Measurements from ENCODE around the gene GBX2.

DNA sequence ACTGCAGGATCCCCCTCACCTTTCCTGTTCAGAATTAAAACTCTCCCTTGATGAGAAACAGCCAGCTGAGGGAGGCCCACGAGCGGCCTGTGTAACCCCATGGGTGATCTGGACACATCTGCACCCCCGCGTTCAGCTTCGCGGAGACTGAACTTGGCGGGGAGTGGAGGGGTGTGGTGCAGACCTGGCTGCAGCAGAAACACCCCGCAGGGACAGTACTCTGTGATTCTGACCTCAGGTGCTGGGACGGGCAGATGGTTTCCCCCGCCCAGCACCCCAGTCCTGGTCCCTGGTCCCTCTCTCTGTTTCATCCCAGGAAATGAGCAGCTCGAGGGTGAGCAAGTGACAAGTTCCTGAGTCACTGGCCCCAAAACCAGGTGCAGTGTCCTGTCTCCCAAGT lies 41.2 kb downstream of the GBX2 start:
- no peak for TF ChIP-seq CTCF (IDR thresholded peaks at IDR 0.05; ENCODE audit: control extremely low read depth in 1 of 3, insufficient read depth in 1 of 3, low read depth in 1 of 3, low read length in 3 of 3)
- no peak for TF ChIP-seq EZH2 (IDR thresholded peaks at IDR 0.05; ENCODE audit: low read depth, low read length, severe bottlenecking)
- TF ChIP-seq JUN (IDR thresholded peaks at IDR 0.05; ENCODE audit: low read depth, low read length): no peak
- TF ChIP-seq POLR2A (IDR thresholded peaks at IDR 0.05; ENCODE audit: control extremely low read depth in 1 of 2, low read depth in 2 of 2, low read length in 2 of 2): no peak
- no peak for TF ChIP-seq POLR2AphosphoS5 (IDR thresholded peaks at IDR 0.05; ENCODE audit: low read depth, low read length)
- TF ChIP-seq, protein P1, sequence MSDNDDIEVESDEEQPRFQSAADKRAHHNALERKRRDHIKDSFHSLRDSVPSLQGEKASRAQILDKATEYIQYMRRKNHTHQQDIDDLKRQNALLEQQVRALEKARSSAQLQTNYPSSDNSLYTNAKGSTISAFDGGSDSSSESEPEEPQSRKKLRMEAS (IDR thresholded peaks at IDR 0.05): no peak
- TF ChIP-seq TCF12 (IDR thresholded peaks at IDR 0.05; ENCODE audit: low read depth, low read length): no peak
- TF ChIP-seq SP1 (IDR thresholded peaks at IDR 0.05; ENCODE audit: low read depth, low read length): no peak
- TF ChIP-seq EP300 (IDR thresholded peaks at IDR 0.05; ENCODE audit: borderline replicate concordance in 1 of 2, low read depth in 2 of 2, low read length in 2 of 2): no peak
- no peak for TF ChIP-seq SIN3A (conservative IDR thresholded peaks at IDR 0.05 in 1 of 2, IDR thresholded peaks at IDR 0.05 in 1 of 2; ENCODE audit: low read depth in 1 of 2, low read length in 2 of 2)
- no peak for TF ChIP-seq CEBPB (IDR thresholded peaks at IDR 0.05; ENCODE audit: low read depth, low read length)
- TF ChIP-seq, protein P2, sequence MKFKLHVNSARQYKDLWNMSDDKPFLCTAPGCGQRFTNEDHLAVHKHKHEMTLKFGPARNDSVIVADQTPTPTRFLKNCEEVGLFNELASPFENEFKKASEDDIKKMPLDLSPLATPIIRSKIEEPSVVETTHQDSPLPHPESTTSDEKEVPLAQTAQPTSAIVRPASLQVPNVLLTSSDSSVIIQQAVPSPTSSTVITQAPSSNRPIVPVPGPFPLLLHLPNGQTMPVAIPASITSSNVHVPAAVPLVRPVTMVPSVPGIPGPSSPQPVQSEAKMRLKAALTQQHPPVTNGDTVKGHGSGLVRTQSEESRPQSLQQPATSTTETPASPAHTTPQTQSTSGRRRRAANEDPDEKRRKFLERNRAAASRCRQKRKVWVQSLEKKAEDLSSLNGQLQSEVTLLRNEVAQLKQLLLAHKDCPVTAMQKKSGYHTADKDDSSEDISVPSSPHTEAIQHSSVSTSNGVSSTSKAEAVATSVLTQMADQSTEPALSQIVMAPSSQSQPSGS (IDR thresholded peaks at IDR 0.05; ENCODE audit: low read length): no peak
- TF ChIP-seq JUND (IDR thresholded peaks at IDR 0.05; ENCODE audit: low read length): no peak

Data from H1 (cell line).